K562 (cell line): ENCODE data around the gene NTPCR. TPM values are rescaled to one million over a fixed set of nuclear protein-coding genes. Genes with fewer than 3 reads are reported as not detected.

Experiments
- ATAC-seq: fragments of 200-7000 bp; cut with Tn5 transposase; 3 replicates; pipeline ENCODE4 v1.9.1; 2020; ENCODE audit warnings: moderate library complexity
- BruUV-seq: library from RNA; stranded (reverse); fragments of 400-500 nt; replicated peaks from 2 replicates; lab custom pipeline; 2021; lab: Mats Ljungman, UMichigan
- CTCF ChIA-PET: fragments of 300-600 bp; formaldehyde crosslinking; extraction: SDS; loops from one replicate; lab custom pipeline; 2021; ENCODE audit warnings: low intra/inter-chr PET ratio; lab: Yijun Ruan, JAX
- POLR2A ChIA-PET: fragments of 300-600, 350-650 bp; sonication (Branson Sonifier 250); formaldehyde crosslinking; extraction: SDS; loops from one replicate; lab custom pipeline; 2021; ENCODE audit warnings: antibody characterized with exemption, inconsistent platforms; lab: Yijun Ruan, JAX
- DNase-seq, 4 experiments: peaks; one replicate each; pipeline versions ENCODE4 v3.0.0 to v3.0.0-alpha.2; 2011 to 2018; ENCODE audit warnings: low spot score in 3 of 4, mixed read lengths in 3 of 4; ENCODE audit errors: extremely low read depth in 1 of 4
- FAIRE-seq: peaks from 2 replicates; lab custom pipeline; 2011; peaks lifted over from hg19 to GRCh38; lab: Jason Lieb, UNC
- H2AFZ ChIP-seq: 2 replicates; pipeline ENCODE4 v1.6.0; 2011; ENCODE audit warnings: low read depth, low read length, control low read depth, inconsistent platforms
- H3K27ac ChIP-seq: fragments of 200-600 bp; 3 replicates; pipeline ENCODE4 v1.8.0; 2011; ENCODE audit warnings: low read depth, mild to moderate bottlenecking, control low read depth, inconsistent platforms, low read length, moderate library complexity, mixed read lengths; ENCODE audit errors: extremely low read depth
- H3K27me3 ChIP-seq, 2 experiments: fragments of 300-600 bp in 1 of 2; 2 replicates in 1 of 2; 3 replicates in 1 of 2; pipeline versions ENCODE4 v1.6.0 to v1.8.0; 2011; ENCODE audit warnings: inconsistent platforms in 2 of 2, low read length in 2 of 2, mild to moderate bottlenecking in 1 of 2, mixed read lengths in 1 of 2, moderate library complexity in 1 of 2; ENCODE audit not compliant: control insufficient read depth in 2 of 2, insufficient read depth in 2 of 2
- H3K36me3 ChIP-seq: fragments of 300-600 bp; 3 replicates; pipeline ENCODE4 v1.8.0; 2011; ENCODE audit warnings: mild to moderate bottlenecking, low read length, inconsistent platforms; ENCODE audit not compliant: control insufficient read depth, insufficient read depth
- H3K4me1 ChIP-seq, 2 experiments: fragments of 200-600 bp in 1 of 2; replicated peaks in 1 of 2; 2 replicates in 1 of 2; 3 replicates in 1 of 2; pipeline versions ENCODE4 v1.5.1 to v1.8.0; 2011; ENCODE audit warnings: inconsistent platforms in 2 of 2, low read length in 2 of 2, mild to moderate bottlenecking in 1 of 2, mixed read lengths in 1 of 2, moderate library complexity in 1 of 2; ENCODE audit not compliant: control insufficient read depth in 2 of 2, insufficient read depth in 2 of 2
- H3K4me2 ChIP-seq: 2 replicates; pipeline ENCODE4 v1.6.1; 2011; ENCODE audit warnings: low read length, control low read depth, inconsistent platforms, mixed read lengths; ENCODE audit not compliant: insufficient read depth
- H3K4me3 ChIP-seq: fragments of 200-600 bp; sonication (generic), shearing (Covaris generic); 2 replicates; pipeline ENCODE4 v1.5.1; 2016; ENCODE audit warnings: control low read depth, inconsistent platforms
- H3K79me2 ChIP-seq: fragments of 200-600 bp; 3 replicates; pipeline ENCODE4 v1.8.0; 2011; ENCODE audit warnings: low read length, inconsistent platforms; ENCODE audit not compliant: control insufficient read depth, insufficient read depth
- H3K9ac ChIP-seq, 2 experiments: 2 replicates each; pipeline versions ENCODE4 v1.6.0 to v1.6.1; 2011; ENCODE audit warnings: low read depth in 2 of 2, low read length in 2 of 2, control low read depth in 1 of 2, inconsistent platforms in 1 of 2, mild to moderate bottlenecking in 1 of 2, mixed read lengths in 1 of 2; ENCODE audit not compliant: insufficient read depth in 1 of 2
- H3K9me1 ChIP-seq: one replicate; pipeline ENCODE4 v1.6.0; 2011; ENCODE audit warnings: inconsistent platforms, mild to moderate bottlenecking, low read length, moderate library complexity; ENCODE audit not compliant: control insufficient read depth, insufficient read depth
- H3K9me3 ChIP-seq: replicated peaks from 2 replicates; pipeline ENCODE4 v1.5.1; 2011; ENCODE audit warnings: low read depth, low read length, inconsistent platforms; ENCODE audit not compliant: control insufficient read depth, insufficient read depth
- H4K20me1 ChIP-seq: replicated peaks from 2 replicates; pipeline ENCODE4 v1.6.1; 2011; ENCODE audit warnings: low read length, inconsistent platforms, mixed read lengths; ENCODE audit not compliant: control insufficient read depth, insufficient read depth
- ATF7 ChIP-seq: fragments of 450-650 bp; IDR thresholded peaks from 2 replicates; pipeline ENCODE4 v1.7.1; 2014; ENCODE audit warnings: mild to moderate bottlenecking, moderate library complexity
- GABPB1 ChIP-seq: sonication (generic); formaldehyde crosslinking; IDR thresholded peaks from 2 replicates; pipeline ENCODE4 v1.8.0; 2022; ENCODE audit warnings: mild to moderate bottlenecking, missing genetic modification reagents
- MITF ChIP-seq: IDR thresholded peaks from 2 replicates; pipeline ENCODE4 v1.6.1; 2014; ENCODE audit warnings: antibody characterized with exemption
- MYNN ChIP-seq, 2 experiments: sonication (generic); formaldehyde crosslinking in 1 of 2; IDR thresholded peaks; 2 replicates each; pipeline versions ENCODE4 v1.5.0 to v1.6.1; 2016 to 2020; ENCODE audit warnings: antibody characterized with exemption in 1 of 2, missing genetic modification reagents in 1 of 2
- SIRT6 ChIP-seq: IDR thresholded peaks from one replicate; pipeline ENCODE4 v1.6.1; 2012; ENCODE audit warnings: low read depth, mild to moderate bottlenecking, control low read depth, inconsistent platforms, low read length, moderate library complexity
- WGBS: fragments of 100-300 bp; shearing (Covaris generic); methylation state at CpG from one replicate; pipeline ENCODE4 v1.1.6; 2016; ENCODE audit warnings: low coverage, mixed read lengths; ENCODE audit not compliant: insufficient coverage; ENCODE audit errors: missing lambda C conversion rate; 5-methylcytosine and 5-hydroxymethylcytosine counted together
- in situ Hi-C: fragments of 300-500 bp; cut with MboI; formaldehyde crosslinking; loops from 4 replicates; pipeline ENCODE4 v1.15.0; 2018; ENCODE audit warnings: inconsistent platforms, mixed read lengths
- intact Hi-C: fragments of 100-400 bp; cut with micrococcal nuclease; formaldehyde crosslinking; loops from 2 replicates; pipeline ENCODE4 v1.14.2; 2022
- polyA plus RNA-seq, 8 experiments: library from polyadenylated mRNA; depleted of rRNA in 4 of 8; stranded (reverse) in 5 of 8; unstranded in 3 of 8; fragments of >200 nt; fragmentation: Nextera tagmentation in 2 of 8; fragmentation: Illumina TruSeq in 1 of 8; extraction: Ambion mirVana in 2 of 8; extraction: Trizol in 1 of 8; gene quantifications; 2 replicates each; pipeline versions ENCODE4 v1.2.1 to v1.2.3, GENCODE V29; 2011 to 2014; ENCODE audit warnings: inconsistent platforms in 1 of 8, missing spikeins in 1 of 8
- total RNA-seq, 7 experiments: library from RNA; depleted of rRNA in 6 of 7; stranded (reverse); fragments of >200 nt in 6 of 7; fragmentation: Illumina TruSeq in 2 of 7; extraction: Trizol in 2 of 7; gene quantifications; 2 replicates each; pipeline versions ENCODE4 v1.2.1 to v1.2.3, GENCODE V29; 2011 to 2021; ENCODE audit warnings: low replicate concordance in 1 of 7
- TF ChIP-seq, protein P1 (sequence below), 2 experiments: fragments of 450-650 bp in 1 of 2; sonication (generic) in 1 of 2; formaldehyde crosslinking in 1 of 2; IDR thresholded peaks; 2 replicates each; pipeline versions ENCODE4 v1.7.1 to v1.9.0; 2016 to 2022; ENCODE audit warnings: inconsistent platforms in 1 of 2, mild to moderate bottlenecking in 1 of 2, missing genetic modification reagents in 1 of 2

Gene NTPCR
- total and polyA plus RNA-seq, 9 of the 15 experiments (the other 6 are each of a cell fraction or from before 2014, with no cell fraction given) = 19.3 to 105 (median 48.8) TPM

GRCh38 chr1:233020426-233020825 is 70.0 kb downstream of the NTPCR start:
- Histone ChIP-seq H2AFZ (no peak overlapping the region), H3K9me1 (no peaks in the 10 kb centered on the region), H3K9ac (no peak overlapping the region), H4K20me1 (no peaks in the 10 kb centered on the region), H3K4me3 (no peak overlapping the region), H3K9me3 (no peaks in the 10 kb centered on the region), H3K27me3 (peaks cover 12 to 45% of the 10 kb centered on the region in 2 experiments; a peak in 4 of 5 replicates), H3K27ac (no peak overlapping the region), H3K79me2 (no peaks in the 10 kb centered on the region), H3K4me2 (no peak overlapping the region), H3K36me3 (no peaks in the 10 kb centered on the region), H3K4me1 (no peaks in the 10 kb centered on the region)
- FAIRE-seq (no peak), ATAC-seq (no peak), DNase-seq (no peak)
- CTCF ChIA-PET = no interaction called here
- POLR2A ChIA-PET = no interaction called here
- TF ChIP-seq, protein P1, sequence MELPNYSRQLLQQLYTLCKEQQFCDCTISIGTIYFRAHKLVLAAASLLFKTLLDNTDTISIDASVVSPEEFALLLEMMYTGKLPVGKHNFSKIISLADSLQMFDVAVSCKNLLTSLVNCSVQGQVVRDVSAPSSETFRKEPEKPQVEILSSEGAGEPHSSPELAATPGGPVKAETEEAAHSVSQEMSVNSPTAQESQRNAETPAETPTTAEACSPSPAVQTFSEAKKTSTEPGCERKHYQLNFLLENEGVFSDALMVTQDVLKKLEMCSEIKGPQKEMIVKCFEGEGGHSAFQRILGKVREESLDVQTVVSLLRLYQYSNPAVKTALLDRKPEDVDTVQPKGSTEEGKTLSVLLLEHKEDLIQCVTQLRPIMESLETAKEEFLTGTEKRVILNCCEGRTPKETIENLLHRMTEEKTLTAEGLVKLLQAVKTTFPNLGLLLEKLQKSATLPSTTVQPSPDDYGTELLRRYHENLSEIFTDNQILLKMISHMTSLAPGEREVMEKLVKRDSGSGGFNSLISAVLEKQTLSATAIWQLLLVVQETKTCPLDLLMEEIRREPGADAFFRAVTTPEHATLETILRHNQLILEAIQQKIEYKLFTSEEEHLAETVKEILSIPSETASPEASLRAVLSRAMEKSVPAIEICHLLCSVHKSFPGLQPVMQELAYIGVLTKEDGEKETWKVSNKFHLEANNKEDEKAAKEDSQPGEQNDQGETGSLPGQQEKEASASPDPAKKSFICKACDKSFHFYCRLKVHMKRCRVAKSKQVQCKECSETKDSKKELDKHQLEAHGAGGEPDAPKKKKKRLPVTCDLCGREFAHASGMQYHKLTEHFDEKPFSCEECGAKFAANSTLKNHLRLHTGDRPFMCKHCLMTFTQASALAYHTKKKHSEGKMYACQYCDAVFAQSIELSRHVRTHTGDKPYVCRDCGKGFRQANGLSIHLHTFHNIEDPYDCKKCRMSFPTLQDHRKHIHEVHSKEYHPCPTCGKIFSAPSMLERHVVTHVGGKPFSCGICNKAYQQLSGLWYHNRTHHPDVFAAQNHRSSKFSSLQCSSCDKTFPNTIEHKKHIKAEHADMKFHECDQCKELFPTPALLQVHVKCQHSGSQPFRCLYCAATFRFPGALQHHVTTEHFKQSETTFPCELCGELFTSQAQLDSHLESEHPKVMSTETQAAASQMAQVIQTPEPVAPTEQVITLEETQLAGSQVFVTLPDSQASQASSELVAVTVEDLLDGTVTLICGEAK (IDR thresholded peaks at IDR 0.05) = no peak
- TF ChIP-seq, protein P1 (CRISPR knock-in tag; IDR thresholded peaks at IDR 0.05) = no peak
- TF ChIP-seq MITF = no peak
- no peak for TF ChIP-seq MYNN (IDR thresholded peaks at IDR 0.05)
- TF ChIP-seq MYNN (CRISPR knock-in tag; IDR thresholded peaks at IDR 0.05) = no peak
- TF ChIP-seq ATF7 = no peak
- TF ChIP-seq SIRT6 = no peak
- no peak for TF ChIP-seq GABPB1
- intact Hi-C loops (loop anchor here (10.0 kb wide), 1 partner anchor 386 kb away; the partner anchor contains the start of gene SIPA1L2), in situ Hi-C loops (no loop called here)
- BruUV-seq = no TSS peak
- 1% methylated on average over 8 of the region's 8 CpGs for WGBS
